GM21528 (cell line): ENCODE data around the gene HOXA3.
A peak's percentile ranks its signal among the peaks of the same experiment; 100 is the strongest.

Experiments used
- ATAC-seq: cut with Tn5 transposase; IDR thresholded peaks from one replicate; pipeline ENCODE4 v1.9.1; 2021; ENCODE audit warnings: mild to moderate bottlenecking, moderate library complexity; ENCODE audit not compliant: unreplicated experiment, low FRiP score

The HOXA3 gene

GRCh38 chr7:27106901-27107240 lies 45.5 kb downstream of the HOXA3 start:
- no peak for ATAC-seq

- ATAC-seq = no peak
Observed at GRCh38 chr7:27106181-27106900, 46.0 kb downstream of the HOXA3 start.

GRCh38 chr7:27105301-27106031 lies 46.9 kb downstream of the HOXA3 start:
- ATAC-seq = no peak

GRCh38 chr7:27104341-27105058 lies 47.9 kb downstream of the HOXA3 start:
- ATAC-seq = no peak

GRCh38 chr7:27103489-27104226 lies 48.7 kb downstream of the HOXA3 start:
- no peak for ATAC-seq

GRCh38 chr7:27102581-27103442 lies 49.6 kb downstream of the HOXA3 start, which contains the start of gene HOXA2:
HOXA2 (minus strand) TSS chr7:27102683; CDS start chr7:27102500, 183 bp downstream.
- no peak for ATAC-seq

GRCh38 chr7:27101957-27102580 lies 50.3 kb downstream of the HOXA3 start:
- ATAC-seq = no peak

- no peak for ATAC-seq
Observed at GRCh38 chr7:27101171-27101956, 51.0 kb downstream of the HOXA3 start.

GRCh38 chr7:27100694-27101170 lies 51.7 kb downstream of the HOXA3 start:
- no peak for ATAC-seq

GRCh38 chr7:27099453-27100370 lies 52.7 kb downstream of the HOXA3 start:
- no peak for ATAC-seq

GRCh38 chr7:27098578-27099451 lies 53.6 kb downstream of the HOXA3 start:
- ATAC-seq = no peak

GRCh38 chr7:27097686-27098577 lies 54.5 kb downstream of the HOXA3 start:
- no peak for ATAC-seq

- no peak for ATAC-seq
Observed at GRCh38 chr7:27096768-27097514, 55.4 kb downstream of the HOXA3 start.

- ATAC-seq = peak; percentile 93
Observed at GRCh38 chr7:27095897-27096767, 56.3 kb downstream of the HOXA3 start, which contains the start of gene HOXA1. HOXA1 (minus strand) TSS chr7:27096000; CDS start chr7:27095912, 88 bp downstream.
